SK-N-SH (cell line): Measurements from ENCODE around the gene SMAD5. TPM values are rescaled to one million over a fixed set of nuclear protein-coding genes. Genes with fewer than 3 reads are reported as not detected.

Experiments used
- CTCF ChIA-PET: fragments of 300-600, 350-600 bp; formaldehyde crosslinking; extraction: SDS; loops from one replicate; lab custom pipeline; 2021; lab: Yijun Ruan, JAX
- POLR2A ChIA-PET: fragments of 350-600 bp; sonication (Branson Sonifier 250); formaldehyde crosslinking; extraction: SDS; loops from one replicate; lab custom pipeline; 2020; ENCODE audit warnings: antibody characterized with exemption, inconsistent platforms; lab: Yijun Ruan, JAX
- DNase-seq: peaks from one replicate; pipeline ENCODE4 v3.0.0; 2012
- H2AFZ ChIP-seq: fragments of 200-600 bp; sonication (generic); 2 replicates; pipeline ENCODE4 v1.8.1; 2016; ENCODE audit warnings: antibody characterized with exemption, mild to moderate bottlenecking, low read depth
- H3F3A ChIP-seq: fragments of 200-600 bp; sonication (generic); replicated peaks from 2 replicates; pipeline ENCODE3; 2016; ENCODE audit warnings: antibody characterized with exemption, mild to moderate bottlenecking; ENCODE audit not compliant: insufficient read depth
- H3K27ac ChIP-seq, 2 experiments: fragments of 200-500 bp in 1 of 2; fragments of 200-600 bp in 1 of 2; sonication (Bioruptor generic) in 1 of 2; sonication (generic), shearing (Covaris generic) in 1 of 2; 2 replicates each; pipeline versions ENCODE4 v1.5.1 to v1.6.1; 2014 to 2016; ENCODE audit warnings: low read depth in 2 of 2, inconsistent platforms in 1 of 2, low read length in 1 of 2, mild to moderate bottlenecking in 1 of 2, mixed read lengths in 1 of 2
- H3K27me3 ChIP-seq: fragments of 200-600 bp; sonication (generic), shearing (Covaris generic); 2 replicates; pipeline ENCODE4 v1.6.1; 2016; ENCODE audit warnings: mixed run types; ENCODE audit not compliant: insufficient read depth
- H3K36me3 ChIP-seq, 2 experiments: fragments of 200-500 bp in 1 of 2; fragments of 200-600 bp in 1 of 2; sonication (Bioruptor generic) in 1 of 2; sonication (generic) in 1 of 2; replicated peaks in 1 of 2; 2 replicates each; pipeline versions ENCODE3 to v1.5.1; 2014 to 2016; ENCODE audit warnings: low read length in 1 of 2, mild to moderate bottlenecking in 1 of 2; ENCODE audit not compliant: insufficient read depth in 2 of 2, control insufficient read depth in 1 of 2
- H3K4me1 ChIP-seq, 2 experiments: fragments of 200-500 bp in 1 of 2; fragments of 200-600 bp in 1 of 2; sonication (Bioruptor generic) in 1 of 2; sonication (generic), shearing (Covaris generic) in 1 of 2; 2 replicates each; pipeline versions ENCODE4 v1.5.1 to v1.6.1; 2014 to 2016; ENCODE audit warnings: low read depth in 1 of 2, low read length in 1 of 2, mixed run types in 1 of 2; ENCODE audit not compliant: insufficient read depth in 2 of 2, control insufficient read depth in 1 of 2
- H3K4me2 ChIP-seq: fragments of 200-600 bp; sonication (generic), shearing (Covaris generic); 2 replicates; pipeline ENCODE4 v1.6.1; 2017; ENCODE audit warnings: mixed run types
- H3K4me3 ChIP-seq, 2 experiments: fragments of 200-500 bp in 1 of 2; fragments of 200-600 bp in 1 of 2; sonication (Bioruptor generic) in 1 of 2; sonication (generic), shearing (Covaris generic) in 1 of 2; 2 replicates each; pipeline versions ENCODE4 v1.5.1 to v1.8.1; 2014 to 2016; ENCODE audit warnings: low read depth in 2 of 2, inconsistent platforms in 1 of 2, low read length in 1 of 2, mild to moderate bottlenecking in 1 of 2, mixed read lengths in 1 of 2, moderate library complexity in 1 of 2
- H3K79me2 ChIP-seq: fragments of 200-600 bp; sonication (generic); 2 replicates; pipeline ENCODE4 v1.8.1; 2017; ENCODE audit warnings: mild to moderate bottlenecking; ENCODE audit not compliant: insufficient read depth
- H3K9ac ChIP-seq: fragments of 200-600 bp; sonication (generic); 2 replicates; pipeline ENCODE4 v1.6.1; 2017; ENCODE audit warnings: mixed run types
- H3K9me2 ChIP-seq: fragments of 200-600 bp; sonication (generic); 2 replicates; pipeline ENCODE4 v1.6.1; 2017; ENCODE audit warnings: mixed run types
- H3K9me3 ChIP-seq: fragments of 200-600 bp; sonication (generic); 2 replicates; pipeline ENCODE4 v1.6.1; 2017; ENCODE audit warnings: mixed run types, mild to moderate bottlenecking, moderate library complexity
- H4K20me1 ChIP-seq: fragments of 200-600 bp; sonication (generic); 2 replicates; pipeline ENCODE4 v1.6.1; 2017; ENCODE audit warnings: mild to moderate bottlenecking, mixed run types; ENCODE audit not compliant: insufficient read depth
- CTCF ChIP-seq: fragments of 200-600 bp; sonication (generic); IDR thresholded peaks from 2 replicates; pipeline ENCODE4 v1.6.1; 2017; ENCODE audit warnings: antibody characterized with exemption, mild to moderate bottlenecking, moderate library complexity
- ELF1 ChIP-seq: IDR thresholded peaks from 2 replicates; pipeline ENCODE4 v1.4.0; 2012
- EP300 ChIP-seq, 2 experiments: IDR thresholded peaks; 2 replicates each; pipeline versions ENCODE4 v1.4.0 to v1.6.1; 2012; ENCODE audit warnings: borderline replicate concordance in 1 of 2, low read depth in 1 of 2, low read length in 1 of 2
- EZH2phosphoT487 ChIP-seq: fragments of 200-600 bp; sonication (generic); IDR thresholded peaks from 2 replicates; pipeline ENCODE4 v1.6.1; 2017; ENCODE audit warnings: low read depth, mixed run types, mild to moderate bottlenecking, antibody characterized with exemption, moderate library complexity, borderline replicate concordance
- FOSL2 ChIP-seq: IDR thresholded peaks from 2 replicates; pipeline ENCODE4 v1.4.0; 2012; ENCODE audit warnings: low read depth, mild to moderate bottlenecking, moderate library complexity, borderline replicate concordance
- FOXM1 ChIP-seq: IDR thresholded peaks from 2 replicates; pipeline ENCODE4 v1.4.0; 2012; ENCODE audit warnings: low read depth, mild to moderate bottlenecking
- GABPA ChIP-seq: IDR thresholded peaks from 2 replicates; pipeline ENCODE4 v1.4.0; 2012; ENCODE audit warnings: low read depth, mild to moderate bottlenecking
- GATA2 ChIP-seq: sonication (generic); formaldehyde crosslinking; IDR thresholded peaks from 2 replicates; pipeline ENCODE4 v1.5.0; 2020; ENCODE audit warnings: mild to moderate bottlenecking, missing genetic modification reagents
- IRF3 ChIP-seq: fragments of 150-350 bp; IDR thresholded peaks from 2 replicates; pipeline ENCODE4 v1.6.1; 2016; ENCODE audit warnings: mild to moderate bottlenecking, low read depth, low read length
- JUND ChIP-seq: IDR thresholded peaks from 2 replicates; pipeline ENCODE4 v1.4.0; 2012
- MAX ChIP-seq: IDR thresholded peaks from 2 replicates; pipeline ENCODE4 v1.4.0; 2012; ENCODE audit warnings: low read depth
- PBX3 ChIP-seq: IDR thresholded peaks from 2 replicates; pipeline ENCODE4; 2012
- RAD21 ChIP-seq: IDR thresholded peaks from 2 replicates; pipeline ENCODE4 v1.6.1; 2012; ENCODE audit warnings: mild to moderate bottlenecking, low read length
- REST ChIP-seq: IDR thresholded peaks from 2 replicates; pipeline ENCODE4 v1.6.1; 2012; ENCODE audit warnings: mild to moderate bottlenecking, low read depth, low read length, moderate library complexity
- RFX5 ChIP-seq: IDR thresholded peaks from 2 replicates; pipeline ENCODE4 v1.6.1; 2012; ENCODE audit warnings: mild to moderate bottlenecking, improper control_type of control experiment, low read length
- SIN3A ChIP-seq: IDR thresholded peaks from 2 replicates; pipeline ENCODE4 v1.6.1; 2012; ENCODE audit warnings: low read depth, mild to moderate bottlenecking, low read length, moderate library complexity, borderline replicate concordance
- SMC3 ChIP-seq: IDR thresholded peaks from 2 replicates; pipeline ENCODE4 v1.6.1; 2012; ENCODE audit warnings: low read depth, low read length, improper control_type of control experiment
- TCF12 ChIP-seq: IDR thresholded peaks from 2 replicates; pipeline ENCODE4 v1.4.0; 2012
- USF1 ChIP-seq: IDR thresholded peaks from 2 replicates; pipeline ENCODE4 v1.4.0; 2012; ENCODE audit warnings: low read depth, borderline replicate concordance
- WGBS: methylation state at CpG from one replicate; pipeline ENCODE4 v1.1.6; 2017; ENCODE audit warnings: low lambda C conversion rate; 5-methylcytosine and 5-hydroxymethylcytosine counted together
- polyA plus RNA-seq, 3 experiments: library from polyadenylated mRNA; depleted of rRNA; stranded (reverse); fragments of >200 nt; gene quantifications; 2 replicates each; pipeline ENCODE4 v1.2.3, GENCODE V29; 2012

SMAD5 gene
- polyA plus RNA-seq, 1 of the 3 experiments (the other 2 are of a cell fraction): 26.9 TPM

- H3K9me2 ChIP-seq: no peaks in the 10 kb centered on the region
- POLR2A ChIA-PET: no interaction called here
- 57% methylated on average over 3 of the region's 3 CpGs for WGBS
- peaks cover 24% of the 10 kb centered on the region; the same call in 1 of the 2 replicates for H3K27me3 ChIP-seq
- H3F3A ChIP-seq: no peaks in the 10 kb centered on the region
- no peaks in the 10 kb centered on the region for H3K9me3 ChIP-seq
- TF ChIP-seq PBX3 (no peak), FOSL2 (no peak), MAX (no peak), GATA2 (no peak), CTCF (no peak), FOXM1 (no peak), GABPA (no peak), RFX5 (no peak), RAD21 (no peak), SMC3 (no peak), ELF1 (no peak), TCF12 (no peak), EP300 (IDR thresholded peaks at IDR 0.05; ENCODE audit: borderline replicate concordance in 1 of 2, low read depth in 1 of 2, low read length in 1 of 2) (no peak), SIN3A (no peak), JUND (no peak), EZH2phosphoT487 (no peak), REST (no peak), USF1 (no peak), IRF3 (no peak)
- H4K20me1 ChIP-seq: no peaks in the 10 kb centered on the region
- H3K36me3 ChIP-seq: no peaks in the 10 kb centered on the region
- no peak overlapping the region for H2AFZ ChIP-seq
- DNase-seq: peak; percentile 9
- no peak overlapping the region for H3K4me3 ChIP-seq
- no peak overlapping the region for H3K4me2 ChIP-seq
- H3K79me2 ChIP-seq: no peaks in the 10 kb centered on the region
- peaks cover 0 to 6% of the 10 kb centered on the region in 2 experiments; a peak in 1 of 4 replicates for H3K4me1 ChIP-seq
- H3K27ac ChIP-seq: no peak overlapping the region
- H3K9ac ChIP-seq: no peak overlapping the region
- CTCF ChIA-PET: interaction anchor here (0.8 to 13.8 kb wide), 5 partner anchors 10 to 643 kb away, joined by 3 to 109 read pairs (median 3); no protein-coding TSS in a partner anchor
Measured at GRCh38 chr5:136194576-136194975, 61.9 kb downstream of the SMAD5 start.
